ENCODE data around the gene TYROBP.
A peak's percentile ranks its signal among the peaks of the same experiment; 100 is the strongest.
"Not testable (repeated sequence)": the region's sequence is repeated elsewhere in the genome, so short reads cannot be mapped to it uniquely, and the experiment has no call there.

The TYROBP gene

GRCh38 chr19:35935911-35936737 is 28.0 kb upstream of the TYROBP start, which contains the start of gene LRFN3:
Gene LRFN3, plus strand, starts transcription at chr19:35936374. Its CDS starts 3,052 bp downstream, at chr19:35939426.
- intact Hi-C loops (cut with DNase I): loop anchor here (2.0 to 10.0 kb wide), 2 partner anchors 53 to 191 kb away; partner anchors contain the start of genes IGFLR1, LIN37, PSENEN and U2AF1L4
- peak; percentile 75 to 95 (median 86) for DNase-seq

- DNase-seq: no peak
- intact Hi-C loops (cut with DNase I): loop anchor here (10.0 kb wide), 1 partner anchor 188 kb away; the partner anchor contains the start of genes IGFLR1, LIN37, PSENEN and U2AF1L4
Measured at GRCh38 chr19:35932291-35932936, 24.3 kb upstream of the TYROBP start.

- DNase-seq: no peak
- intact Hi-C loops (cut with DNase I): loop anchor here (10.0 kb wide), 1 partner anchor 187 kb away; the partner anchor contains the start of genes IGFLR1, LIN37, PSENEN and U2AF1L4
Measured at GRCh38 chr19:35931874-35932202, 23.7 kb upstream of the TYROBP start.

GRCh38 chr19:35931161-35931873 is 23.2 kb upstream of the TYROBP start:
- DNase-seq: peak; percentile 97 to 100 (median 99)
- intact Hi-C loops (cut with DNase I): loop anchor here (10.0 kb wide), 1 partner anchor 187 kb away; the partner anchor contains the start of genes IGFLR1, LIN37, PSENEN and U2AF1L4

- intact Hi-C loops (cut with DNase I): loop anchor here (10.0 kb wide), 1 partner anchor 185 kb away; the partner anchor contains the start of genes IGFLR1, LIN37, PSENEN and U2AF1L4
- DNase-seq: no peak
Measured at GRCh38 chr19:35929876-35930275, 21.8 kb upstream of the TYROBP start.

GRCh38 chr19:35928507-35928906 is 20.4 kb upstream of the TYROBP start:
- intact Hi-C loops (cut with DNase I): no loop called here
- no peak for DNase-seq

GRCh38 chr19:35925501-35925900 is 17.4 kb upstream of the TYROBP start:
- intact Hi-C loops (cut with DNase I): no loop called here
- no peak for DNase-seq

- intact Hi-C loops (cut with DNase I): no loop called here
- DNase-seq: no peak
Measured at GRCh38 chr19:35921012-35921411, 12.9 kb upstream of the TYROBP start.

GRCh38 chr19:35919306-35919705 is 11.2 kb upstream of the TYROBP start:
- intact Hi-C loops (cut with DNase I): no loop called here
- DNase-seq: no peak

GRCh38 chr19:35915443-35915842 is 7.3 kb upstream of the TYROBP start:
- no peak for DNase-seq
- intact Hi-C loops (cut with DNase I): no loop called here

- intact Hi-C loops (cut with DNase I): no loop called here
- DNase-seq: no peak
Measured at GRCh38 chr19:35913589-35913988, 5.5 kb upstream of the TYROBP start.

GRCh38 chr19:35911790-35912189 is 3.7 kb upstream of the TYROBP start:
- intact Hi-C loops (cut with DNase I): no loop called here
- no peak for DNase-seq

- intact Hi-C loops (cut with DNase I): no loop called here
- no peak for DNase-seq
Measured at GRCh38 chr19:35911173-35911572, 3.1 kb upstream of the TYROBP start.

GRCh38 chr19:35910355-35910754 is 2.3 kb upstream of the TYROBP start:
- intact Hi-C loops (cut with DNase I); DNase-seq: not testable (repeated sequence)

- no peak for DNase-seq
- intact Hi-C loops (cut with DNase I): no loop called here
Measured at GRCh38 chr19:35909684-35910035, 1.6 kb upstream of the TYROBP start.

GRCh38 chr19:35908973-35909683 is 1.0 kb upstream of the TYROBP start:
- intact Hi-C loops (cut with DNase I): no loop called here
- peak in 40 of 42 donors; percentile 16 to 84 (median 59) for DNase-seq

GRCh38 chr19:35907377-35907745 is 734 bp downstream of the TYROBP start:
- no peak for DNase-seq
- intact Hi-C loops (cut with DNase I): no loop called here

GRCh38 chr19:35905178-35905727 is 2.8 kb downstream of the TYROBP start:
- DNase-seq: no peak
- intact Hi-C loops (cut with DNase I): no loop called here
